A549 treated with AZD9567 at 1 μM for 4 hours (cell line): Measurements from ENCODE around the gene ANKMY2. TPM values are rescaled to one million over a fixed set of nuclear protein-coding genes. Genes with fewer than 3 reads are reported as not detected.

ENCODE experiments used
- total RNA-seq: library from RNA; stranded (reverse); fragments of 200-300 nt; extraction: Qiagen RNA extraction; gene quantifications from 5 replicates; pipeline ENCODE4 v1.2.3, GENCODE V29; 2022; ENCODE audit not compliant: insufficient read depth

ANKMY2 gene
- total RNA-seq, result 12.1 to 14.6 TPM (median 14.2 TPM) in 5 replicates

DNA sequence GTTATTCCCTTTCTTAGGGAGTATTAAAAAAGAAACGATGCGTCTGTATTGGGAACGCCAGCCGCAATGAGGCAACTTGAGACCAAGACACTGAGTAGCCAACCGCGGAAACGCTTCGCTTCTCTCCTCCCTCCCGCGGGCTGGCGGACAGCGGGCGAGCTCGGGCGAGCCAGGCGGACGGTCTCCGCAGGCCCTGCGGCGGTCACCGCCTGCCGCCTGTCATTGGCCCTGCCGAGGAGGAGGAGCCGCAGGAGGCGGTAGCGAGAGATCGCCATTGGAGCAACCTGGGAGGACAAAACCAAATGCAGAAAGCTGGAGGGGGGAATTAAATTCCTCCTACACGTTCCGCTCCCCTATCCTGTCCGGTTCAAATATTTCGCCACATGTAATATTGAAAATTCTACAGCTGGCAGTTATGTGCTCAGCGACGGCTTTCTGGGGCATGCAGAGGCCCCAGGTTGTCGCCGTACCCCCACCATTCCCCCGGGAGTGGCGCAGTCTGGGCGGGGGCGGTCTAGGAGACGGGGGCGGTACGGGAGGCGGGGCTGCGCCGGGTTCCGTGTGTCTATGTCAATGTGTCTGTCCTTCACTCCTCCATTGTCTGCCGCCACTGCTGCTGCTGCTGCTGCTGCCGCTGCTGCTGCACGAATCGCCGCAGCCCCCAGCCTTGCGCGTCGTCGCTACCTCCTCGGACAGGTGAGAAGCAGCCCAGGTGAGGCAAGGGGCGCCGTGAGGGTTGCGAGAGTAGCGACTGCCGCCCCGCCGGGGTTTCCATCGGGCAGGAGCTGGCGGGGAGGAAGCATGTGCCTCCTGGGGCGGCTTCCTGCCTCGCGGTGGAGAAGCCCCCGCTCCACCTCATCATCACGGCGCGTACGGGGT is at the start of gene ANKMY2, which contains the start of gene BZW2:
ANKMY2 (minus strand) TSS at position 162 of the 879 bp plus-strand sequence. CDS start 181 bp downstream, outside the sequence.
BZW2 (plus strand) TSS at position 589 of the 879 bp plus-strand sequence. CDS start 19,263 bp downstream, outside the sequence.

Other genes starting within 250 kb of the ANKMY2 start
- gene CRPPA, start 224.2 kb downstream of the ANKMY2 start, total RNA-seq, result 0.55 to 0.84 TPM (median 0.73 TPM) in 4 of 5 replicates, not detected in the other
- not detected in 5 replicates for gene SOSTDC1, start 180.0 kb downstream of the ANKMY2 start, total RNA-seq
- gene LRRC72, start 118.9 kb downstream of the ANKMY2 start, total RNA-seq, result not detected in 5 replicates
- gene BZW2, start 427 bp upstream of the ANKMY2 start, total RNA-seq, result 94.1 to 106 TPM (median 98.1 TPM) in 5 replicates
- 12.1 to 17.9 TPM (median 15.7 TPM) in 5 replicates for gene TSPAN13, start 108.0 kb upstream of the ANKMY2 start, total RNA-seq
- 92.3 to 144 TPM (median 108 TPM) in 5 replicates for gene AGR2, start 159.2 kb upstream of the ANKMY2 start, total RNA-seq
- 0.17 to 0.21 TPM in 2 of 5 replicates, not detected in the others for gene AGR3, start 236.2 kb upstream of the ANKMY2 start, total RNA-seq